ENCODE measurements around the gene TMEM145.

TMEM145 gene

GRCh38 chr19:42357290-42357689 is 44.2 kb downstream of the TMEM145 start:
- in situ Hi-C loops (cut with HindIII; ENCODE audit: low sequenced_read_pairs): no loop called here

GRCh38 chr19:42360787-42361544 is 47.9 kb downstream of the TMEM145 start:
- in situ Hi-C loops (cut with HindIII; ENCODE audit: low sequenced_read_pairs): loop anchor here (10.0 kb wide), 1 partner anchor 356 kb away; no protein-coding TSS in a partner anchor

- in situ Hi-C loops (cut with HindIII; ENCODE audit: low sequenced_read_pairs): loop anchor here (10.0 kb wide), 1 partner anchor 357 kb away; no protein-coding TSS in a partner anchor
These were observed 48.4 kb downstream of the TMEM145 start for GRCh38 chr19:42361545-42361910.

GRCh38 chr19:42362342-42362741 is 49.2 kb downstream of the TMEM145 start:
- in situ Hi-C loops (cut with HindIII; ENCODE audit: low sequenced_read_pairs): loop anchor here (10.0 kb wide), 1 partner anchor 358 kb away; no protein-coding TSS in a partner anchor

- in situ Hi-C loops (cut with HindIII; ENCODE audit: low sequenced_read_pairs): loop anchor here (10.0 kb wide), 1 partner anchor 358 kb away; no protein-coding TSS in a partner anchor
These were observed 49.9 kb downstream of the TMEM145 start for GRCh38 chr19:42362891-42363440.

DNA sequence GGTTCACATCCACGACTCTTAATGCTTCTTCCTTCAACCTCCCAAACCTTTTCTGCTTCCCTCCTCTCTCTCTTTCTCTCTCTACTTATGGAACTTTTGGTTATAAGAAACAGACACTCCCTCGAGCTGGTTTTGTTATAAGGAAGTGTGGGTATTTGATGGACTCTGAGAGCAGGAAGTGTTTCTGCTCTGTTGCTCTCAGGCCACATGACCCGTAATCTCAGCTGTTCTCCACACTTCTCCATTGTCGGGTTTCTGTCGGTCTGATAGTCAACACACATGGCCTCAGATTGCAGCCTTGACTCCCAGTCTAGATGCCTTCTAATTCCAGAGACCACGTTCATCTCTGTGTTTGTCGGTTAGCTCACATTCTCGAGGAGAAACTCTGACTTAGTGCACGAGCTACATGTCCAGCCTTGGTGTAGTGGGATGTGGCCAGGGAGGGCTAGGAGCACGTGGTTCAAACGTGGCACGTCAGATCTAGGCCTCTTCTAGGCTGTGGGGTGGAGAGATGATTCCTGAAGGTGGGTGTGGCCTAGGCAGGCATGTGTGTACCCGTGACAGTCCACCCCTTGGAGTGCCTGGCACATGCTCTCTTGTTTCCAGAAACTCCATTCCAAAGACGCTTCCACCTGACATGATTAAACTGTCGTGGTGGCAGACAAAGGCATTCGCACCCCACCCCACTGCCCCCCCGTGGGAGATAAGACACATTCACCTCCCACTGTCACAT is 50.7 kb downstream of the TMEM145 start:
- in situ Hi-C loops (cut with HindIII; ENCODE audit: low sequenced_read_pairs): loop anchor here (10.0 kb wide), 1 partner anchor 359 kb away; no protein-coding TSS in a partner anchor

DNA sequence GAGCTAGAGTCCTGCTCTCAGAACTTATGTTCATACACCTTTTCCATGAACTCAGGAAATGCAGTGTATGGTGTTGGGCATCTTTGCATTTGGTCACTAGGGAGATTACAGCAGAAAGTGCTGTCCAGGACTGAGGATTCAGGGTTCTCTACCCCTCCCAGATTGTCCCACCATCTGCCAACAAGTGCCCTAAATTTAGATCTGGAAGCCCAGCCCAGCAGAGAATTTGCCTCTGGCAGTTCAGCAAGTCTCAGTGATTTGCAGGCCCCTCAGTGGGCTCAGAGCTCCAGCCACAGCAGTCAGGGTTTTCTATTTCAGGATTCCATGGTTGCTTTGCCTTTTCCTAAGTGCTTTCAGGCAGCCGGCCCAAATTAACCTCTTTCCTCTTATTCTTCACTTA is 53.6 kb downstream of the TMEM145 start:
- in situ Hi-C loops (cut with HindIII; ENCODE audit: low sequenced_read_pairs): loop anchor here (10.0 kb wide), 1 partner anchor 362 kb away; no protein-coding TSS in a partner anchor

DNA sequence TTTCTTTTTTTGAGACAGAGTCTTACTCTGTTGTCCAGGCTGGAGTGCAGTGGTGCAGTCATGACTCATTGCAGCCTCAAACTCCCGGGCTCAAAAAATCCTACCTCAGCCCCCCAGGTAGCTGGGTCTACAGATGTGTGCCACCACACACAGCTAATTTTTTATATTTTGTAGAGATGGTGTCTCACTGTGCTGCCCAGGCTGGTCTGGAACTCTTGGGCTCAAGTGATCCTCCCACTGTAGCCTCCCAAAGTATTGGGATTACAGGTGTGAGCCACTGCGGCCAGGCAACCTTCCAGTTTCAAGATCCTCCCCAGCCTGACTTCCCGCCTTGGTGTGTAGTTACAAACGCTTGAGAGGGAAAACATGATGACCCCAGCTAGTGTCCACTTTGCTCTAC is 54.8 kb downstream of the TMEM145 start:
- in situ Hi-C loops (cut with HindIII; ENCODE audit: low sequenced_read_pairs): loop anchor here (10.0 kb wide), 1 partner anchor 363 kb away; no protein-coding TSS in a partner anchor

DNA sequence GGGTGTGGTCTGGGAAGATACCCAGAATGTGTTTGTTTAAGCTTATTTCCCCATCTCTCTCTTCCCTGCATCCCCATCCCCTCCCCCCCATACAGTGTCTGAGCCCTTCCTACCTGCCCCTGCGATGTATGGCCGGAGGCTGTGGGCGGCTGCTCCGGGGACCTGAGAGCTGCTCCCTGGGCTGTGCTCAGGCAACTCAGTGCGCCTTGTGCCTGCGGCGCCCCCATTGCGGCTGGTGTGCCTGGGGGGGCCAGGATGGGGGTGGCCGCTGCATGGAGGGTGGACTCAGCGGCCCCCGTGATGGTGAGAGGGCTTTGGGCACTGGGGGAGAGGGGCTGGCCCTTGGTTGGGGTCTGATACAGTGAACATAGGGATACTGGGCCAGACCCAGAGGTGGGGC is 55.3 kb downstream of the TMEM145 start:
- in situ Hi-C loops (cut with HindIII; ENCODE audit: low sequenced_read_pairs): loop anchor here (10.0 kb wide), 1 partner anchor 364 kb away; no protein-coding TSS in a partner anchor

GRCh38 chr19:42368765-42369164 is 55.7 kb downstream of the TMEM145 start:
- in situ Hi-C loops (cut with HindIII; ENCODE audit: low sequenced_read_pairs): loop anchor here (10.0 kb wide), 1 partner anchor 364 kb away; no protein-coding TSS in a partner anchor

DNA sequence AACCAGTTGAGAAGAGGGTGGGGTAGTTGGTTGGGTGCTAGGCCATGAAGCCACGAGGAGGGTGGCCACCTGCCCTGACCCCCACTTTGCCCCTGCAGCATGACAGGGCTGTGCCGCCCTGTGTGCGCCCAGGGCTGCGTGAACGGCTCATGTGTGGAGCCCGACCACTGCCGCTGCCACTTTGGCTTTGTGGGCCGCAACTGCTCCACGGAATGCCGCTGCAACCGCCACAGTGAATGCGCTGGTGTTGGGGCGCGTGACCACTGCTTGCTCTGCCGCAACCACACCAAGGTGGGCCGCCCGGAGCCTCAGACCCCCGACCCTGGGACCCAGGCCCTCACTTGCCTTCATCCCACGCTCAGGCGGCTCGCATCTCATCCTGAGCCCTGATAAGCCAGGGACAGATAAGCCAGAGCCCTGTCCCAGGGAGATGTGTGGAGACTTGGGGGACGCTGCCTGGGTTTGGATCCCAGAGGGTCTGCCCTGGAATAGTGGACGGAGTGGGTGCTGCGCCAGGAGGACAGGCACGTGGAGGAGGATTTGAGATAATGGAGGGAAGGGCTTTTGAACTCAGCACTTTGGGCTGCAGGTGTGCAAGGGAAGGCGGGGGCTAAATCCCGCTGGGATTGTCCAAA is 56.4 kb downstream of the TMEM145 start:
- in situ Hi-C loops (cut with HindIII; ENCODE audit: low sequenced_read_pairs): loop anchor here (10.0 kb wide), 1 partner anchor 365 kb away; no protein-coding TSS in a partner anchor

DNA sequence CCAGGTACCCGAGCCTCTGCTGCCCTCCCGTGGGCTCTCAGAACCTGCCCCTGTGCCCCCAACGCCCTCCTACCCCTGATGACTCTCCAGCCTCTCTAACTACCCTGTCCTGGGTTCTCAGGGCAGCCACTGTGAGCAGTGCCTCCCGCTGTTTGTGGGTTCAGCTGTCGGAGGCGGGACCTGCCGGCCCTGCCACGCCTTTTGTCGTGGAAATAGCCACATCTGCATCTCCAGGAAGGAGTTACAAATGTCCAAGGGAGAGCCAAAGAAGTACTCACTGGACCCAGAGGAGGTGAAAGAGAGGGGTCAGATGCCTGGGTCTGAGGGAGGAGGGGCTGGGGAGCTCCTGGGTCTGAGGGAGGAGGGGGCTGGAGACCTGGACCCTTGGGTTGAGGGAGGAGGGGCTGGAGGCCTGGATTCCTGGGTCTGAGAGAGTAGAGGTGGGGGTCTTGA is 57.0 kb downstream of the TMEM145 start:
- in situ Hi-C loops (cut with HindIII; ENCODE audit: low sequenced_read_pairs): no loop called here

DNA sequence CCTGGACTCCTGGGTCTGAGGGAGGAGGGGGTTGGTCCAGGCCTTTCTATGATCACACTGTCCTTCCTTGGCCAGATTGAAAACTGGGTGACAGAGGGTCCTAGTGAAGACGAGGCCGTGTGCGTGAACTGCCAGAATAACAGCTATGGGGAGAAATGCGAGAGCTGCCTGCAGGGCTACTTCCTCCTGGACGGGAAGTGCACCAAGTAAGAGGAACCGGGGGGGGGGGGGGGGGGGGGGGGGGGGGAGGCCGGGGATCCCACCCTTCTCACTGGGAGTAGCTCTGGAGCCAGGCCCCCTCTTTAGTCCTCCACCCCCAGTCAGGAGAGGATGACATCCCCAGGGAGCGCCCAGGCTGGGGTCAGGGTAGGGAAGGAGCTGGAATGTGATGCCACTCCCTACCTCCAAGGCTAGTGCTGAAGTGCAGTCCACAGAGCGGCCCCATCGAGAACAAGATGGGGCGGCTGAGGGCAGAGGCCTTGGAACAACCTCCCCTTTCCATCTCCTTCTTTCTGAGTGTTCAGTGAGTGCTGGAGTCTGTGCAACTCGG is 57.6 kb downstream of the TMEM145 start:
- in situ Hi-C loops (cut with HindIII; ENCODE audit: low sequenced_read_pairs): no loop called here
